Measurements from ENCODE around the gene PARVG.
"Not testable (repeated sequence)": the region's sequence is repeated elsewhere in the genome, so short reads cannot be mapped to it uniquely, and the experiment has no call there.

The PARVG gene

GRCh38 chr22:44220727-44221680 lies 40.3 kb downstream of the PARVG start:
- H3K4me1 ChIP-seq (ENCODE audit: control insufficient read depth, insufficient read depth, low read length), result no peaks in the 10 kb centered on the region
- H3K9me3 ChIP-seq (ENCODE audit: control insufficient read depth, insufficient read depth, low read length), result no peaks in the 10 kb centered on the region
- H3K36me3 ChIP-seq (ENCODE audit: control insufficient read depth, insufficient read depth, low read length), result no peaks in the 10 kb centered on the region
- H3K27ac ChIP-seq (ENCODE audit: low read length), result no peak overlapping the region
- H3K27me3 ChIP-seq (ENCODE audit: control insufficient read depth, insufficient read depth, low read length), result no peaks in the 10 kb centered on the region
- DNase-seq (ENCODE audit: low read depth, low spot score), result no peak
- no peak overlapping the region for H3K4me3 ChIP-seq (ENCODE audit: low read length)
- no CpG with 5 or more reads among the region's 23 CpGs for WGBS (ENCODE audit: insufficient coverage, insufficient read length)

- no CpG with 5 or more reads among the region's 11 CpGs for WGBS (ENCODE audit: insufficient coverage, insufficient read length)
- H3K27me3 ChIP-seq (ENCODE audit: control insufficient read depth, insufficient read depth, low read length), result no peaks in the 10 kb centered on the region
- DNase-seq (ENCODE audit: low read depth, low spot score), result no peak
Measured at GRCh38 chr22:44221710-44222475, 41.2 kb downstream of the PARVG start.

GRCh38 chr22:44224166-44224565 lies 43.4 kb downstream of the PARVG start:
- DNase-seq (ENCODE audit: low read depth, low spot score), result no peak
- no CpG with 5 or more reads among the region's 12 CpGs for WGBS (ENCODE audit: insufficient coverage, insufficient read length)
- H3K27me3 ChIP-seq (ENCODE audit: control insufficient read depth, insufficient read depth, low read length), result no peaks in the 10 kb centered on the region
- H3K4me1 ChIP-seq (ENCODE audit: control insufficient read depth, insufficient read depth, low read length), result no peaks in the 10 kb centered on the region
- H3K9me3 ChIP-seq (ENCODE audit: control insufficient read depth, insufficient read depth, low read length), result no peaks in the 10 kb centered on the region
- H3K4me3 ChIP-seq (ENCODE audit: low read length), result no peak overlapping the region
- no peaks in the 10 kb centered on the region for H3K36me3 ChIP-seq (ENCODE audit: control insufficient read depth, insufficient read depth, low read length)
- H3K27ac ChIP-seq (ENCODE audit: low read length), result no peak overlapping the region

More at GRCh38 chr22:44221710-44222475, 41.2 kb downstream of the PARVG start:
- H3K9me3 ChIP-seq (ENCODE audit: control insufficient read depth, insufficient read depth, low read length), result no peaks in the 10 kb centered on the region
- H3K36me3 ChIP-seq (ENCODE audit: control insufficient read depth, insufficient read depth, low read length), result no peaks in the 10 kb centered on the region
- no peaks in the 10 kb centered on the region for H3K4me1 ChIP-seq (ENCODE audit: control insufficient read depth, insufficient read depth, low read length)
- no peak overlapping the region for H3K27ac ChIP-seq (ENCODE audit: low read length)
- H3K4me3 ChIP-seq (ENCODE audit: low read length), result no peak overlapping the region

- no peak overlapping the region for H3K4me3 ChIP-seq (ENCODE audit: low read length)
Measured at GRCh38 chr22:44225091-44225689, 44.5 kb downstream of the PARVG start.

GRCh38 chr22:44225812-44226211 lies 45.1 kb downstream of the PARVG start:
- H3K27me3 ChIP-seq (ENCODE audit: control insufficient read depth, insufficient read depth, low read length), result no peaks in the 10 kb centered on the region
- no peak overlapping the region for H3K27ac ChIP-seq (ENCODE audit: low read length)
- no peak overlapping the region for H3K4me3 ChIP-seq (ENCODE audit: low read length)
- H3K4me1 ChIP-seq (ENCODE audit: control insufficient read depth, insufficient read depth, low read length), result no peaks in the 10 kb centered on the region
- whole genome bisulfite sequencing (ENCODE audit: insufficient coverage, insufficient read length), result no CpG with 5 or more reads among the region's 8 CpGs
- no peaks in the 10 kb centered on the region for H3K36me3 ChIP-seq (ENCODE audit: control insufficient read depth, insufficient read depth, low read length)
- H3K9me3 ChIP-seq (ENCODE audit: control insufficient read depth, insufficient read depth, low read length), result no peaks in the 10 kb centered on the region
- no peak for DNase-seq (ENCODE audit: low read depth, low spot score)

More at GRCh38 chr22:44225091-44225689, 44.5 kb downstream of the PARVG start:
- DNase-seq (ENCODE audit: low read depth, low spot score), result no peak
- no peaks in the 10 kb centered on the region for H3K4me1 ChIP-seq (ENCODE audit: control insufficient read depth, insufficient read depth, low read length)
- no peaks in the 10 kb centered on the region for H3K27me3 ChIP-seq (ENCODE audit: control insufficient read depth, insufficient read depth, low read length)
- no peak overlapping the region for H3K27ac ChIP-seq (ENCODE audit: low read length)
- no CpG with 5 or more reads among the region's 11 CpGs for WGBS (ENCODE audit: insufficient coverage, insufficient read length)
- H3K36me3 ChIP-seq (ENCODE audit: control insufficient read depth, insufficient read depth, low read length), result no peaks in the 10 kb centered on the region
- no peaks in the 10 kb centered on the region for H3K9me3 ChIP-seq (ENCODE audit: control insufficient read depth, insufficient read depth, low read length)

GRCh38 chr22:44229331-44229730 lies 48.6 kb downstream of the PARVG start:
- H3K36me3 ChIP-seq (ENCODE audit: control insufficient read depth, insufficient read depth, low read length), result no peaks in the 10 kb centered on the region
- no CpG with 5 or more reads among the region's 3 CpGs for WGBS (ENCODE audit: insufficient coverage, insufficient read length)
- H3K9me3 ChIP-seq (ENCODE audit: control insufficient read depth, insufficient read depth, low read length), result no peaks in the 10 kb centered on the region
- DNase-seq (ENCODE audit: low read depth, low spot score), result no peak
- H3K4me3 ChIP-seq (ENCODE audit: low read length), result no peak overlapping the region
- no peaks in the 10 kb centered on the region for H3K27me3 ChIP-seq (ENCODE audit: control insufficient read depth, insufficient read depth, low read length)
- H3K4me1 ChIP-seq (ENCODE audit: control insufficient read depth, insufficient read depth, low read length), result no peaks in the 10 kb centered on the region
- no peak overlapping the region for H3K27ac ChIP-seq (ENCODE audit: low read length)

GRCh38 chr22:44229809-44230208 lies 49.1 kb downstream of the PARVG start:
- DNase-seq (ENCODE audit: low read depth, low spot score), result no peak
- Histone ChIP-seq H3K36me3 (ENCODE audit: control insufficient read depth, insufficient read depth, low read length) (no peaks in the 10 kb centered on the region), H3K4me1 (ENCODE audit: control insufficient read depth, insufficient read depth, low read length) (no peaks in the 10 kb centered on the region), H3K9me3 (ENCODE audit: control insufficient read depth, insufficient read depth, low read length) (no peaks in the 10 kb centered on the region), H3K27me3 (ENCODE audit: control insufficient read depth, insufficient read depth, low read length) (no peaks in the 10 kb centered on the region), H3K4me3 (ENCODE audit: low read length) (no peak overlapping the region), H3K27ac (ENCODE audit: low read length) (no peak overlapping the region)
- no CpG with 5 or more reads among the region's 2 CpGs for WGBS (ENCODE audit: insufficient coverage, insufficient read length)

- Histone ChIP-seq H3K27me3 (ENCODE audit: control insufficient read depth, insufficient read depth, low read length) (no peaks in the 10 kb centered on the region), H3K36me3 (ENCODE audit: control insufficient read depth, insufficient read depth, low read length) (no peaks in the 10 kb centered on the region), H3K4me1 (ENCODE audit: control insufficient read depth, insufficient read depth, low read length) (no peaks in the 10 kb centered on the region), H3K9me3 (ENCODE audit: control insufficient read depth, insufficient read depth, low read length) (no peaks in the 10 kb centered on the region), H3K27ac (ENCODE audit: low read length) (no peak overlapping the region), H3K4me3 (ENCODE audit: low read length) (no peak overlapping the region)
- no peak for DNase-seq (ENCODE audit: low read depth, low spot score)
- WGBS (ENCODE audit: insufficient coverage, insufficient read length), result no CpG with 5 or more reads among the region's 4 CpGs
Measured at GRCh38 chr22:44231233-44231632, 50.5 kb downstream of the PARVG start.

- H3K27ac ChIP-seq (ENCODE audit: low read length); H3K36me3 ChIP-seq (ENCODE audit: control insufficient read depth, insufficient read depth, low read length); H3K9me3 ChIP-seq (ENCODE audit: control insufficient read depth, insufficient read depth, low read length); H3K27me3 ChIP-seq (ENCODE audit: control insufficient read depth, insufficient read depth, low read length); DNase-seq (ENCODE audit: low read depth, low spot score); H3K4me3 ChIP-seq (ENCODE audit: low read length); H3K4me1 ChIP-seq (ENCODE audit: control insufficient read depth, insufficient read depth, low read length): not testable (repeated sequence)
- WGBS (ENCODE audit: insufficient coverage, insufficient read length), result no CpG with 5 or more reads among the region's 12 CpGs
Measured at GRCh38 chr22:44234372-44234771, 53.6 kb downstream of the PARVG start.

GRCh38 chr22:44237290-44237689 lies 56.6 kb downstream of the PARVG start:
- Histone ChIP-seq H3K4me1 (ENCODE audit: control insufficient read depth, insufficient read depth, low read length) (no peaks in the 10 kb centered on the region), H3K27me3 (ENCODE audit: control insufficient read depth, insufficient read depth, low read length) (no peaks in the 10 kb centered on the region)
- DNase-seq (ENCODE audit: low read depth, low spot score), result no peak

More at GRCh38 chr22:44237290-44237689, 56.6 kb downstream of the PARVG start:
- H3K4me3 ChIP-seq (ENCODE audit: low read length), result no peak overlapping the region
- no peaks in the 10 kb centered on the region for H3K9me3 ChIP-seq (ENCODE audit: control insufficient read depth, insufficient read depth, low read length)
- H3K36me3 ChIP-seq (ENCODE audit: control insufficient read depth, insufficient read depth, low read length), result no peaks in the 10 kb centered on the region
- H3K27ac ChIP-seq (ENCODE audit: low read length), result no peak overlapping the region

Data from iPS DF 6.9 (cell line).